T-helper 1 cell treated with Interleukin-12 subunit alpha and Interleukin-12 subunit beta and Interleukin-4 antibody, amounts not matched to agents 30 ng/mL and 1 ng/mL, for 36 hours (primary cell): ENCODE measurements around the gene TACR1. TPM values are rescaled to one million over a fixed set of nuclear protein-coding genes. Genes with fewer than 3 reads are reported as not detected.

Experiments
- intact Hi-C: fragments of 100-400 bp; cut with micrococcal nuclease; formaldehyde crosslinking; loops from one replicate; pipeline ENCODE4 v1.15.1; 2024
- total RNA-seq: library from RNA; stranded (reverse); gene quantifications from 2 replicates; pipeline ENCODE4 v1.2.3, GENCODE V29; 2022

TACR1 gene
- total RNA-seq, 1 donor from 2014 or later = not detected

DNA sequence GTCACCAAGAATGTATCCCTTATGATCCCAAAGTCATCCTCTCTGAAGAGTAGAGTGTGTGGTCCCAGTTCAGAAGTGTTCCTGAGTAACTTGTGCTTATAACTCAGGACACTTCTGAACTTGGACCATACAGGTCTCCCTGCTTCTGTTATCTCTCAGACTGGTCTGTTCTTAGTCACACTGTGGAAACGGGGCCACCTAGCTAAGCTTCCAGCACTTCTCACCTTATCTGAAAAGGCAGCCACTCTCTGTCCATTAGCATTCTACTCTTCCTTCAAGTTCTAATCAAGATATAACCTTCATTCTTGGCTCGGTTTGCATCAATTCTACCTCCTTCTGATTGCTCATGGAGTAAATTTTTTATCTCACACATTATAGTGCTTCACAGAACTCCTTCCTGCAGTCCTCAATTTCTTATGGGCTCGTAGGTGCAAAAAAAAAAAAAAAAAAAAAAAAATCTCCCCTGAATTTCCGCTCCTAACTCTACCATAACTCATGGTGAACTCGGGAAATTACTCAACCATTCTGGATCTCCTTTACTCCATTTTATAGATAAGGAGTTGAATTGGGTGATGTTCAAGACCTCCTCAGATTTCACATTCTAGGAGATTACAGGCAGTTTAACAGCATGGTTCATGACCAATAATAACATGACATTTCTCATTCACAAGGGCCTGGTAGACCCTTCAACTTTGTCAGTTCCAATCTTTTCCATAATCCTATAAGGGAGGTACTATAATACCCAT lies 108.4 kb downstream of the TACR1 start:
- intact Hi-C loops = no loop called here

DNA sequence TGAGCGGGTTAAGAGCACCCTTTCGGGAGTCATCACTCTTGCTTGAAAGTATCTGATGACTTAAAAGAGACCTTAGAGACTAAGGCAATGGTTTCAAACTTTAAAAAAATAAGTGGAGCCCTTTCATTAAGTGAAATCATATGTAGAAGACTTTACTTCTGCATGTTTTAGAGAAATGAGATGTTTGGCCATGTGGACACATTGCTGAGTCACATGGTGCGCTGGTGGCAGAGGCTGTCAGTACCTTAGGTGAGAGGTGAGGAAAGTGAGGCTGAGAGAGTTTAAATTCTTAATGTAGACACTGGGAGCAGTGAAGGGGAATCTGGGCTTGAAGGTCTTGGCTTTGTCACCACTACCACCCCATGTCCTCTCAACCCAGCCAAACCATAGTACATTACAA lies 109.8 kb downstream of the TACR1 start:
- intact Hi-C loops = no loop called here

DNA sequence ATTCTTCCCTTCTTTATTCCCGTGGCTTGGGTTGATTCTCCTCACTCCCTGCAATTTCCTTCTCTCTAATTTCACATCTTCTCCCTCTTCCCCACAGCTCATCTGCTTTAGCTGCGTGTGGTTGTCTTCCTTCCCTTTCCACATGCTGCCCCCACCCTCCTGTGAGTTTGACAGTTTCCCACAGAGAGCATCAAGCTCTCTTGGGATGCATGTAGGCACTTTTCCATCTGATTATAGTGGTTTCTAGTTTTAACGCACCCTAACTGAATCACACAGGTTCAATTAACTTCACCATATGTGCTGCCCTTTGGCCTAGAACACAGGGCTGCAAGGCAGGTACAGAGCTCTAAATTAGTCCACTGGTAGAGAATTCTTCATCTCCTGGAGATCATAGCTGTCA lies 110.5 kb downstream of the TACR1 start:
- intact Hi-C loops = no loop called here

DNA sequence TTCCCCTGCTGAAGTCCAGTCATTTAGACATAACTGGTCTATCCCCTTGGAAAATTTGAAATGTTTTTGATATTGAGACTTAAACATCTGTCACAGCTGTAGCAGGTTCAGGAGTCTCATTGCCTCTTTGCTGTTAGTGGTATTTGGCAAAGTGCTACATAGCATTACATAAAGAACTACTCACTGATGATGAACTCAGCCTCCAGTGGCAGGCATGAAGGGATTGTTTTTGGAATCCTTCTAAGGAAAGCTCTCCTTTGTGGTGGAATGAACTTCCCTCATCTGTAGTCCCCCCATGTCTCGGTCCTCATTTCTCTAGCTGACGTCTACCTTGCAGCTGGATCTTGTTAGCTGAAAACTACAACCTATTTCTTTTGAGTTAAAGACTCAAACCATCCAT lies 111.6 kb downstream of the TACR1 start:
- intact Hi-C loops = no loop called here

DNA sequence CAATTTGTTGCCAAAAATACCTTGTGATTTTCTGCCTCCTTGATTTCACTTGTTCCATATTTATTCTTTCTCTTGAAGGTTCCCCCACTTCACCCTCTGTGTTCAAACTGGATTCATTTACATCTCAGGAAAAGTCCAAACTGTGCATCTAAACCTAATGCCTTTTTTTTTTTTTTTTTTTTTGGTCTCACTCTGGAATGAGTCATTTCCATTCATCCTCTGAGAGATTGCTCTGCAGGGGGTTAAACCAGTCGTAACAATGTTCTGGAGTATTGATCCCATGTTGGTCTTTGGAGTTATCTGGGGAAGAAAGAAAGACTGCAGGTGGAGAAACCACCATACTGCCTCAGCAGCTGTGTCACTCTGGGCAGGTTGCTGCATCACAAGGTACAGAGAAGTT lies 119.7 kb downstream of the TACR1 start:
- intact Hi-C loops = no loop called here

DNA sequence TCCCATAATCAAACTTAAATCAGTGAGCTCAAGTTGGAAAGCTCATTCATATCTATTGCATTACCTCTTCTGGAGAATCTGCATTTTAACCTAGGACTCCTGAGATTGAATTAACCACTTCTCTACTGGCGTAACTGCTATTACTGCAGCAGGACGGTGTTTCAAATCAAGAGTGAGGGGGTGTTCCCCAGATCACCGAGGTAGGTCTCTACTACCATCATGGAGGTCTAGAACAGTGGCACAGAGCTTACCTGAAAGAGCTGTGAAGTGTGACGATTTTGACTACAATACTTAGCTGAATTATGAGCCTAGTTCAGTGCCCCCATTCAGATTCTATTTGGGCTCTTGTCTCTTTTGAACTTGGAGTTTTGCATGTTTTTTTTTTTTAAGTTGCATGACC lies 121.4 kb downstream of the TACR1 start:
- intact Hi-C loops = no loop called here

GRCh38 chr2:75076088-75076487 lies 123.2 kb downstream of the TACR1 start:
- intact Hi-C loops = no loop called here

- intact Hi-C loops = no loop called here
Observed at GRCh38 chr2:75074708-75075107, 124.6 kb downstream of the TACR1 start.

DNA sequence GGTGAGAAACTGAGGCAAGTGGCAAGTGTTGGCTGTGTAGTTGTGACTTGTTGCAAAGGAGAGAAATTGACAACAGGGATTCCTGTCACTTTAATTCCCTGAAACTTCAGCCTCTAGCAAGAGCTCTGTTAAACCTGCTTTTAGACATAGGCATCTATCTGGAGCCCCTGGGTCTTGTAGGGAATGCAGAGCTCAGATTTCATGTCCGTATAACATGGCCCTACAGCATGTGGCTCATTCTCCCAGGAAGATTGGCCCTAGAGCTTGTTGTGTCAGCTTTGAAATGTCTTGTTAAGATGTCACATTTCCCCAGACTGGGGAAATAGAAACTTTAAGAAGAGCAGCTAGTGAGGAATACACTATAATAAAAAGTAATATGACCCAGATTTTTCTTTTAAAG lies 125.1 kb downstream of the TACR1 start:
- intact Hi-C loops = no loop called here

GRCh38 chr2:75071766-75072165 lies 127.6 kb downstream of the TACR1 start:
- intact Hi-C loops = no loop called here

DNA sequence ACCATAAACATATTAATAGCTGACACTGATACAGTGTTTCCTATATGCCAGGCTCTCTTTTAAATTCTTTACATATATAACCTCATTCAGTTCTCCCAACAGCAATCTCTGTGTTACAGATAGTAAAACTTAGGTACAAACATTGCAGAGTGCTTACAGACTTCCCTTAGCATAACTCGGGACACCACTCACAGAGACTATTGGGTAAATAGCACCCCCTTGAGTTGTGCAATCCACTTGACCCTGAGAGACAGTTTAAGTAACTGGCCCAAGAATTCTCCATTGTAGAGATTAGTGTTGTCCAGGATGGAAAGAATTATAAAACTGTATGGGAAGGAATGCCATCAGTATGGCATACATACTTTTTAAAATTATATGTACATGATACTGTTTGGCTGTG lies 130.8 kb downstream of the TACR1 start:
- intact Hi-C loops = loop anchor here (5.0 kb wide), 1 partner anchor 539 kb away; no protein-coding TSS in a partner anchor

- intact Hi-C loops = loop anchor here (5.0 kb wide), 1 partner anchor 540 kb away; no protein-coding TSS in a partner anchor
Observed at GRCh38 chr2:75067506-75067905, 131.8 kb downstream of the TACR1 start.

GRCh38 chr2:75066121-75066902 lies 133.0 kb downstream of the TACR1 start:
- intact Hi-C loops = loop anchor here (5.0 kb wide), 1 partner anchor 541 kb away; no protein-coding TSS in a partner anchor

- intact Hi-C loops = loop anchor here (1.0 to 5.0 kb wide), 4 partner anchors 146 to 542 kb away; no protein-coding TSS in a partner anchor
Observed at GRCh38 chr2:75065402-75066008, 133.8 kb downstream of the TACR1 start.

- intact Hi-C loops = loop anchor here (1.0 to 5.0 kb wide), 4 partner anchors 146 to 542 kb away; no protein-coding TSS in a partner anchor
Observed at GRCh38 chr2:75064691-75065396, 134.5 kb downstream of the TACR1 start.

DNA sequence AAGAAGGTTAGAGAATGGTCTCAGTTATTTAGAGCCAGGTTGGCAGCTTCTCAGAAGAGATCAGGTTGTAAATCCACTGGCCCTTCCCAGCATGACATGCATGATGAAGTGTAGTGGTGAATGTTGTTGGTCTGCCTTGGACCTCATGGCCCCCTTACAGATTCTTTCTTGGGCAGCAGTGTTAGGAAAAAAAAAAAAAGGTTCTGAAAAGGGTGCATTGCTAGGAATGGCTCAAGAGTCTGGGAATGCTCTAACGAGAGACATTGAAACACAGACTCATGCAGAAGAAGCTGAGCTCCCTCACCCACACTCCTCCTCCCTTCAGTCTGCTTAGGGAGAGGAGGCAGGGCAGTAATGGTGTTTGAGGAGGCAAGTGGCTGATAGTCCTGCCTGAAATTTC lies 135.4 kb downstream of the TACR1 start:
- intact Hi-C loops = no loop called here

DNA sequence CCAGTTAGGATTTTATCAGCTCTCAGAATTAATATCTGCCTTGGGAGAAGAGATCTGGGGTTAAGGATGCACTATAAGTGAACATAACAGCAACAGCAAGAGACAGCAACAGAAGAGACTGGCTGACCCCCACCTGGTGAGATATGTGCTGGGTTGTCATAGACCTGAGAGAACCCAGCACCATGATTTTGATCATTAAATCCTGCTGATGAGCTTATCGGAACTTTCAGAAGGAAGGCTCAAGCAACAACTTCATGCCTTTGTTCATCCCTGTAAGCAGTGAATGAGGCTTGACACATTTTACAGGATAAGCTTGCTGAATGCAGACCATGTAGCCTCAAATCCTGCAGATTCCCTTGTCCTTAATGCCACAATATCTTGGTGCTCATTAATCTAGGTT lies 140.9 kb downstream of the TACR1 start:
- intact Hi-C loops = loop anchor here (10.0 kb wide), 1 partner anchor 364 kb away; no protein-coding TSS in a partner anchor

DNA sequence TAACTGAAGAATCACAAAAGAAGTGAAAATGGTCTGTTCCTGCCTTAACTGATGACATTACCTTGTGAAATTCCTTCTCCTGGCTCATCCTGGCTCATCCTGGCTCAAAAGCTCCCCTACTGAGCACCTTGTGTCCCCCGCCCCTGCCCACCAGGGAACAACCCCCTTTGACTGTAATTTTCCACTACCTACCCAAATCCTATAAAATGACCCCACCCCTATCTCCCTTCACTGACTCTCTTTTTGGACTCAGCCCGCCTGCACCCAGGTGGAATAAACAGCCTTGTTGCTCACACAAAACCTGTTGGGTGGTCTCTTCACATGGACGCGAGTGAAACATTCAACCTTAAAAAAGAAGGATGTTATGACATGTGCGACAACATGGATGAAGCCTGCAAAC lies 142.2 kb downstream of the TACR1 start:
- intact Hi-C loops = loop anchor here (10.0 kb wide), 1 partner anchor 362 kb away; no protein-coding TSS in a partner anchor

- intact Hi-C loops = loop anchor here (10.0 kb wide), 1 partner anchor 361 kb away; no protein-coding TSS in a partner anchor
Observed at GRCh38 chr2:75055820-75056675, 143.3 kb downstream of the TACR1 start.
